Testis (tissue), 3 donors: ENCODE measurements around the gene CDCA8. TPM values are rescaled to one million over a fixed set of nuclear protein-coding genes. Genes with fewer than 3 reads are reported as not detected.

ENCODE experiments used
- DNase-seq: peaks from one replicate; pipeline ENCODE4 v3.0.0-alpha.2; 2019
- H3K27ac ChIP-seq, 2 donors: fragments of 200-600 bp; sonication (generic); one replicate each; pipeline ENCODE4 v1.5.1; 2019
- H3K27me3 ChIP-seq: fragments of 200-600 bp; sonication (generic); one replicate; pipeline ENCODE4 v1.5.1; 2019
- H3K36me3 ChIP-seq: fragments of 200-600 bp; sonication (generic); one replicate; pipeline ENCODE4 v1.5.1; 2017; ENCODE audit warnings: low read depth; ENCODE audit errors: missing control alignments
- H3K4me1 ChIP-seq: fragments of 200-600 bp; sonication (generic); one replicate; pipeline ENCODE4 v1.5.1; 2019
- H3K4me3 ChIP-seq, 2 donors: fragments of 200-600 bp; sonication (generic); one replicate each; pipeline ENCODE4 v1.5.1; 2017 to 2019
- H3K9me3 ChIP-seq: fragments of 200-600 bp; sonication (generic); one replicate; pipeline ENCODE4 v1.5.1; 2017
- POLR2A ChIP-seq: fragments of 450-650 bp; IDR thresholded peaks from one replicate; pipeline ENCODE4 v1.6.1; 2017; ENCODE audit warnings: antibody characterized with exemption, mild to moderate bottlenecking, moderate library complexity
- WGBS, 2 donors: methylation state at CpG; one replicate each; pipeline ENCODE4 v1.1.5; 2018; 5-methylcytosine and 5-hydroxymethylcytosine counted together
- intact Hi-C: fragments of 100-400 bp; cut with DNase I; formaldehyde crosslinking; loops from one replicate; pipeline ENCODE4 v1.15.1; 2023; ENCODE audit warnings: low total_unique reads
- polyA plus RNA-seq: library from polyadenylated mRNA; stranded (reverse); fragments of 350-450 nt; fragmentation: Illumina TruSeq; extraction: RNeasy Lipid Tissue Mini Kit (QIAGEN cat#74804); gene quantifications from one replicate; pipeline ENCODE4 v1.2.3, GENCODE V29; 2014; ENCODE audit warnings: low read depth, low replicate concordance; ENCODE audit not compliant: insufficient read depth
- total RNA-seq, 2 donors: library from RNA; depleted of rRNA; stranded (reverse); fragments of >200 nt; gene quantifications; one replicate each; pipeline ENCODE4 v1.2.3, GENCODE V29; 2016
- TF ChIP-seq, protein P1 (sequence below), 3 experiments: fragments of 450-650 bp in 2 of 3; fragments of 200-600 bp in 1 of 3; sonication (generic) in 1 of 3; IDR thresholded peaks; one replicate each; pipeline ENCODE4 v1.5.1; 2016 to 2019; ENCODE audit warnings: antibody characterized with exemption in 3 of 3, mild to moderate bottlenecking in 2 of 3, moderate library complexity in 1 of 3

The CDCA8 gene
- total and polyA plus RNA-seq, 3 donors from 2014 or later, result 21.0 to 52.4 (median 28.1) TPM

DNA sequence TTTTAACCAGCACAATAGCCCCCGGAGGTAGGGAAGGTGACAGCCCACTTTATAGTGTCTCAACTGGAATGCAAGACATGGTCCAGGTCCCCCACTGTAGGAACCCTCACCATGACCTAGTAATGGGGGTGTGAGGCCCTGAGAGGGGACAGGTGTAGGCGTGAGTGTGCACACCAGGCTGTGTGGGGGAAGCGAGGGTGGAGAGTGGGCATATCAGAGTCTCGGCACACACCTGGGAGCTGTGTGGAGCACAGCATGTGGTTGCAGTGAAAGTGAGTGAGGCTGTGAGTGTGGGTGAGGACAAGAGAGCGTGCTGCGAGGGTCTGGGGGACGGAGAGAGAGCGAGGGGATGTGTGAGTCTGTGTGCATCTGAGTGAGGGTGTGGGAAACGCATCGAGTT lies 40.5 kb upstream of the CDCA8 start:
- Histone ChIP-seq H3K4me3 (no peak overlapping the region), H3K27ac (no peak overlapping the region), H3K36me3 (no peaks in the 10 kb centered on the region), H3K4me1 (no peaks in the 10 kb centered on the region), H3K27me3 (no peaks in the 10 kb centered on the region), H3K9me3 (no peaks in the 10 kb centered on the region)
- no peak for TF ChIP-seq POLR2A
- TF ChIP-seq, protein P1, sequence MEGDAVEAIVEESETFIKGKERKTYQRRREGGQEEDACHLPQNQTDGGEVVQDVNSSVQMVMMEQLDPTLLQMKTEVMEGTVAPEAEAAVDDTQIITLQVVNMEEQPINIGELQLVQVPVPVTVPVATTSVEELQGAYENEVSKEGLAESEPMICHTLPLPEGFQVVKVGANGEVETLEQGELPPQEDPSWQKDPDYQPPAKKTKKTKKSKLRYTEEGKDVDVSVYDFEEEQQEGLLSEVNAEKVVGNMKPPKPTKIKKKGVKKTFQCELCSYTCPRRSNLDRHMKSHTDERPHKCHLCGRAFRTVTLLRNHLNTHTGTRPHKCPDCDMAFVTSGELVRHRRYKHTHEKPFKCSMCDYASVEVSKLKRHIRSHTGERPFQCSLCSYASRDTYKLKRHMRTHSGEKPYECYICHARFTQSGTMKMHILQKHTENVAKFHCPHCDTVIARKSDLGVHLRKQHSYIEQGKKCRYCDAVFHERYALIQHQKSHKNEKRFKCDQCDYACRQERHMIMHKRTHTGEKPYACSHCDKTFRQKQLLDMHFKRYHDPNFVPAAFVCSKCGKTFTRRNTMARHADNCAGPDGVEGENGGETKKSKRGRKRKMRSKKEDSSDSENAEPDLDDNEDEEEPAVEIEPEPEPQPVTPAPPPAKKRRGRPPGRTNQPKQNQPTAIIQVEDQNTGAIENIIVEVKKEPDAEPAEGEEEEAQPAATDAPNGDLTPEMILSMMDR (IDR thresholded peaks at IDR 0.05), result no peak
- 75 to 80% methylated on average over 10 of the region's 10 CpGs for WGBS, 2 donors
- intact Hi-C loops, result no loop called here
- DNase-seq, result no peak

DNA sequence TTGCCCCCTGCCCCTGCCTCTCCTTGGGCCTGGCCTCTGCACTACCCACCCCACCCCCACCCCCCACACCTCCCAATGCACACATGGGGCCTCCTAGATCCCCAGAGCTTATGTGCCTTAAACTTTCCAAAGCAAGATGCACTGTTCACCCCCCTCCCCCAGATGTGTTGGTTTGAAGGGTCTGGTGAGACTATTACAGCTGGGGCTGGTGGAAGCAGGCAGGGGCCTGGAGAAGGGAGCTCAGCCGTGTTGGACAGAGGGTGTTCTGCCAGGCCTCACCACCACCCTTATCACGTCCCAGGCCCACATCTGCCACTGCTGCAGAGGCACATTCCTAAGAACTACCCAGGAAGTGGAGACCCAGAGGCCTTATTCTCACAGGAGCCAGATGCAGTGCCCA lies 39.3 kb upstream of the CDCA8 start:
- H3K27me3 ChIP-seq, result no peaks in the 10 kb centered on the region
- 68 to 79% methylated on average over 2 of the region's 2 CpGs for WGBS, 2 donors
- intact Hi-C loops, result no loop called here
- H3K36me3 ChIP-seq, result no peaks in the 10 kb centered on the region
- no peaks in the 10 kb centered on the region for H3K9me3 ChIP-seq
- TF ChIP-seq, protein P1 (IDR thresholded peaks at IDR 0.05), result no peak
- TF ChIP-seq POLR2A, result no peak
- DNase-seq, result no peak
- no peaks in the 10 kb centered on the region for H3K4me1 ChIP-seq
- H3K4me3 ChIP-seq, result no peak overlapping the region
- H3K27ac ChIP-seq, result no peak overlapping the region

DNA sequence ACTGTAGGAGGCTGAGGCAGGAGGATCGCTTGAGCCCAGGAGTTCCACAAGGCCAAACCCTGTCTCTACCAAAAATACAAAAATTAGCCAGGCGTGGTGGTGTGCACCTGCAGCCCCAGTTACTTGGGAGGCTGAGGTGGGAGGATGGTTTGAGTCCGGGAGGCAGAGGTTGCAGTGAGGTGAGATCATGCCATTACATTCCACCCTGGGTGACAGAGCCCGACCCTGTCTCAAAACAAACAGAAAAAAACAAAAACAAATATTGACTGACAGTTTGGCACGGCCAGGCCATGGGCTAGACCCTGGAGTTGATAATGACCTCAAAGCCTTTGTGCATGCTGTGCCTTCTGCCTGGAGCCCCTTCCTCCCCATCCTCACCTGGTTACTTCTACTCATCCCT lies 38.4 kb upstream of the CDCA8 start:
- TF ChIP-seq, protein P1 (IDR thresholded peaks at IDR 0.05), result no peak
- no peak for TF ChIP-seq POLR2A
- Histone ChIP-seq H3K4me1 (no peaks in the 10 kb centered on the region), H3K36me3 (no peaks in the 10 kb centered on the region), H3K27me3 (no peaks in the 10 kb centered on the region), H3K4me3 (no peak overlapping the region), H3K9me3 (no peaks in the 10 kb centered on the region), H3K27ac (no peak overlapping the region)
- DNase-seq, result no peak
- 87 to 91% methylated on average over 5 of the region's 5 CpGs for whole genome bisulfite sequencing, 2 donors
- intact Hi-C loops, result no loop called here

DNA sequence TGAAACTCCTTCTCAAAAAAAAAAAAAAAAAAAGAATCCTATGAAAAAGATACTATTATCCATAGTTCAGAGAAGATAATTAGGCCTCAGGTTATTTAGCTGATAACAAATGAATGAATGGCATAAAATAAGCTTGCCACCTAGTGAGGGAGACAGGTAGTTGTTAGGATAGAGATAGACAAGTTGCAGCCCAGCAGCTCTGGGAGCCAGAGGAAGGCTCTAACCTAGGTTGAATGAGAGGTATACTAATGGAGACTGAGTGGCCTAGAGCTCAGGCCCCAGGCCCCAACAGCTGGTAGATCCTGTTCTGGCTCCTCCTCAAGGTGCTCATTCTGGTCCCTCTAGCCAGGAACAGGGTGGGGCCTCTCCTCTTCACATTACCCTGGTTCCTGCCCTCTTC lies 37.0 kb upstream of the CDCA8 start:
- H3K4me3 ChIP-seq, result no peak overlapping the region
- H3K27me3 ChIP-seq, result no peaks in the 10 kb centered on the region
- no peak overlapping the region for H3K27ac ChIP-seq
- DNase-seq, result no peak
- no peaks in the 10 kb centered on the region for H3K9me3 ChIP-seq
- intact Hi-C loops, result no loop called here
- no peaks in the 10 kb centered on the region for H3K4me1 ChIP-seq
- TF ChIP-seq, protein P1 (IDR thresholded peaks at IDR 0.05), result no peak
- TF ChIP-seq POLR2A, result no peak
- no peaks in the 10 kb centered on the region for H3K36me3 ChIP-seq

DNA sequence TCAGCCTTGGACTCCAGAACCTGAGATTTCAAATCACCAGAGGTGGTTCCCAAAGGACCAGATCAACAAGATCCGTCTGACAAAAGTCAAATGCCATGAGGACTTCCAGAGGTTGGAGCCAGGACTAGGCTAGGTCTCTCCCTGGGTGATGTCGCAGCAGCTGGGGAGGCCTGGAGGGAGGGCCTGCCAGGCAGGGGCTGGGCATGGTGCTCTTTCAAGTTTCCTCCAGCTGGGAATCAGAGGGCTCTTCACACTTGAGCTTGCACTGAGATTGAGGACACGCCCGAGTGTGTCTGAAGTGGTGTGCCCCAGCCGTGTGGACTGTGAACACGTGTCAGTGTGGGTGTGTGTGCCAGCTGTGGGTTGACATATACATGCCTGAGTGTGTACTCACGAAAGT lies 36.3 kb upstream of the CDCA8 start:
- Histone ChIP-seq H3K9me3 (no peaks in the 10 kb centered on the region), H3K4me1 (no peaks in the 10 kb centered on the region), H3K27ac (no peak overlapping the region), H3K36me3 (no peaks in the 10 kb centered on the region), H3K27me3 (no peaks in the 10 kb centered on the region), H3K4me3 (no peak overlapping the region)
- WGBS, 2 donors, result 80 to 85% methylated on average over 1 to 7 of the region's 7 CpGs
- TF ChIP-seq POLR2A, result no peak
- TF ChIP-seq, protein P1 (IDR thresholded peaks at IDR 0.05), result no peak
- intact Hi-C loops, result no loop called here
- no peak for DNase-seq
